ENCODE results near the gene H1-8. TPM values are rescaled to one million over a fixed set of nuclear protein-coding genes. Genes with fewer than 3 reads are reported as not detected.

H1-8 gene
- polyA plus RNA-seq, 4 donors, result not detected

DNA sequence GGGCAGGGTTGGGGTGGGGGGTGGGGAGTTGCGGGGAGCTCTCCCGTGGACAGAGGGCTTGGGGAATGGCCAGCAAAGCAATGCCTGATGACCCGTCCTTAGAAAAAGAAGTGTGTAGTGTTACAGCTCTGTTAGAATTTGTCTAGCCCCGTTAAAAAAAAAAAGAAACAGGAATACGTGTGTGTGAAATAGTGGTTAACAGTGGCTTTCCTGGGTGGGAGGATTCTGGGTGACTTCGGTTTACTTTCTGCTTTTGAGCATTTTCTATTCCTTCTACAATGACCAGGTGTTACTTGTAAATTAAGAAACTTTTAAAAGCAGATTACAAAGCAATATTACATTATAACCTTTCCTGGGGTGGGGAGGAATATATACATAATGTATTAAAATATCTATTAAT, 25.0 kb downstream of the H1-8 start:
- no peak for DNase-seq (ENCODE audit: low read depth in 4 of 4, low spot score in 2 of 4)

GRCh38 chr3:129569856-129570255, 26.9 kb downstream of the H1-8 start:
- DNase-seq (ENCODE audit: low read depth in 4 of 4, low spot score in 2 of 4), result no peak

GRCh38 chr3:129571605-129572547, 28.9 kb downstream of the H1-8 start:
- no peak for DNase-seq (ENCODE audit: low read depth in 4 of 4, low spot score in 2 of 4)

DNA sequence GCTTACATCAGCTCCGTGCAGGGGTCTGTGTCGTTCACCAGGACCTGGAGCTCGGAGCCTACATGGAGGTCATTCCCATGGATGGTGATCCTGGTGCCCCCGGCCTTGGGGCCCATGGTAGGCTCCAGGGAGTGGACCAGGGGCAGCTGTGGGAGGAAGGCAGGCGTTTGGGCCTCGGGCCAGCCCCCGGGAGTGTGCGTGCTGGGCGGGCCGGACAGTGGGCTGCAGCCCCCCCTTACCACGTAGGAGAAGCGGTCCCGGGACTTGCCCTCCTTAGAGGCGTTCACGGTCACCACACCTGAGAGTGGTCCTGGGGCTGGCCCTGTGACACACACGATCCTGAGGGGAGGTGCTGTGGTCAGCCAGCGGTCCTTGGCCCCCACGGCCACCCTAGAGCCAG, 29.6 kb downstream of the H1-8 start:
- no peak for DNase-seq (ENCODE audit: low read depth in 4 of 4, low spot score in 2 of 4)

DNA sequence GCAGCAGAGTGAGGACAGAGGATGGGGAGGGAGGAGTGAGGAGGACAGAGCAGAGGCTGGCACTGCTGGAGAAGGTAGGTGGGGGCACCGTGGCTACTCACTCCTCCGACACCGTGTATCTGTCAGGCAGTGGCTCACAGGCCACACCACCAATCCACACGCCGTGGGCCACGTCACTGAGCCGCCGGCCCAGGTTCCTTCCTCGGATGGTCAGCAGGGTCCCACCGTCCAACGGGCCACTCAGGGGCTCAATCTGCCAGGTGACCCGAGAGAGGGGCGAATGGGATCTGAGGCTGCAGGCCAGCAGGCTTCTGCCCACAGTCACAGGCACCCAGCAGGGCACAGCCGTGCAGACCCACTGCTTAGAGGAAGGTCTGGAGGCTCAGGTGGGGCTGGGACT, 30.5 kb downstream of the H1-8 start:
- DNase-seq (ENCODE audit: low read depth in 4 of 4, low spot score in 2 of 4), result no peak

GRCh38 chr3:129574206-129574605, 31.2 kb downstream of the H1-8 start:
- DNase-seq (ENCODE audit: low read depth in 4 of 4, low spot score in 2 of 4), result no peak

- DNase-seq (ENCODE audit: low read depth in 4 of 4, low spot score in 2 of 4), result no peak
These were observed 32.4 kb downstream of the H1-8 start for GRCh38 chr3:129575233-129575996.

DNA sequence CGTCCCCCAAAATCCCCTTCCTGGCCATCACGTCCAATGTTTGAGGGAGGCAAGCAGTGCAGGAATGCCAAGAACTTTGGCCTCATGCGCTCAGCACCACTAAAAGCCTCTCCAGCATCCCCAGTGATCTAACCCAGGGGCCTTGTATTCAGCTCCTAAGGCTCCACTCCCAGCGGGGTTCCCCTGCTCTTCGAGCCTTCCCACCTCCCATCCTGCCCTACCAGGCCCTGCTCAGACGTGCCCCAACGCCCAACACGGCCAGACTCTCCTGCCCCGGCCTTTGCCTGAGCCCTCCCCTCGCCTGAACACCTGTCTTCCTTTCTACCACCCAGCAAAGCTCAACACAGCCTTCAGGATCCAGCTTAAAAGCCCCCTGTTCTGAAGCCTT, 33.0 kb downstream of the H1-8 start:
- DNase-seq (ENCODE audit: low read depth in 4 of 4, low spot score in 2 of 4), result no peak

GRCh38 chr3:129576514-129577352, 33.8 kb downstream of the H1-8 start:
- DNase-seq (ENCODE audit: low read depth in 4 of 4, low spot score in 2 of 4), result no peak

DNA sequence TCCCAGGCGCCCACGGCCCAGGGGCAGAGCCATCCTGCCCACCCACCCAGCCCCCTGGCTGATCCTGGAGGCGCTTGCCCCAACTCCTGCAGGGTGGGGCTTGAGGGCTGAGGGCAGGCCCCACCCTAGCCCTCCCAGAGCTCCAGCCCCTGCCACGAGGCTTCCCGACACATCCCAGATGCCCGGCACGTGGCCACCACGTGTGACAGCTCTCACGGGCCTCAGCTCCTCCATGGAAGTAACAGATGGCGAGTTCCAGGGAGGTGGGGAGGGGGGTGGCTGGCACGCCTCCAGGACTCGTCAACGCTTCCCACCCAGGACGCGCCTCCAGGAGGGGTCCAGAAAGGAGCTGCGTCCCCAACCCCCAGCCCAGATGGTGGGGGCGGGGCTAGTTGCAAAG, 34.4 kb downstream of the H1-8 start:
- no peak for DNase-seq (ENCODE audit: low read depth in 4 of 4, low spot score in 2 of 4)

DNA sequence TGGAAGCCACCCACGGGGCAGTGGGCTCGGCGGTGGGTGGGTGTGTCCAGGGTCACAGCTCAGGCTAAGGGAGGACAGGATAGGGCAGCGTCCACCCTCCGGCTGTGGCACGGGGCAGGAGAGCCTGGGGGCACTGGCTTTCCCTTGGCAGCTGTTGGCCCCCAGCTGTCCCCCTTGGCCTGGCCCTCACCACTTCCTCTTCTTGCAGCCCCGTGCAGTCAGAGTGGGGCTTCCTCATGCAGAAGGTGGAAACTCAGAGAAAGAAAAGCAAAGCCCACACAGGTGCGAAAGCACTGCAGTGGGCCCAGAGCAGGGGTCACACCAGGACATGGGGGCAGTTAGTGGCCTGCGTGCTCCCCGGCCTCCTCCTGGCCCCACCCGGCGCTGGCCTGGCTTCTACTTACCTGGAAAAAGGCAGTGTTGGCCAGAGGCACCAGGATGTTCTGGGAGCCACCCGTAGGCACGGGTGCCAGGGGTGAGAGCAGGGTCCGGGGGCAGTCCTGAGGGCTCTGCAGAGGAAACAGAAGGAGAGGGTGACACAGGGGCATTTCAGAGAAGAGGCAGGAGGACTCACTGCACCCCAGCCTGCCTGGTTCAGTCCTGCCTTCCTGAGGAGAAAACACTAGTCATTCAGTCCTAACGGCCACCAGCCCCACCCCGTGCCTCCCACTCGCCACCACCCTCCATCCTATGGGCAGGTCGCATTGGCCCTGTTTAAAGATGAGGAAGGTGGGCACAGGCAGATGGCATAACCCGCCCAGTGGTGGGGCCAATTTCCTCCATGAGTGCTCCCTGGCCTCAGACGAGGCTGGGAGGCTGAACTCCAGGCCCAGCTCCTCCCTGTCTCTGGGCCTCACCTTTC, 35.2 kb downstream of the H1-8 start:
- DNase-seq (ENCODE audit: low read depth in 4 of 4, low spot score in 2 of 4), result no peak

- no peak for DNase-seq (ENCODE audit: low read depth in 4 of 4, low spot score in 2 of 4)
These were observed 37.0 kb downstream of the H1-8 start for GRCh38 chr3:129579991-129580390.

GRCh38 chr3:129581623-129582022, 38.6 kb downstream of the H1-8 start:
- DNase-seq (ENCODE audit: low read depth in 4 of 4, low spot score in 2 of 4), result no peak

DNA sequence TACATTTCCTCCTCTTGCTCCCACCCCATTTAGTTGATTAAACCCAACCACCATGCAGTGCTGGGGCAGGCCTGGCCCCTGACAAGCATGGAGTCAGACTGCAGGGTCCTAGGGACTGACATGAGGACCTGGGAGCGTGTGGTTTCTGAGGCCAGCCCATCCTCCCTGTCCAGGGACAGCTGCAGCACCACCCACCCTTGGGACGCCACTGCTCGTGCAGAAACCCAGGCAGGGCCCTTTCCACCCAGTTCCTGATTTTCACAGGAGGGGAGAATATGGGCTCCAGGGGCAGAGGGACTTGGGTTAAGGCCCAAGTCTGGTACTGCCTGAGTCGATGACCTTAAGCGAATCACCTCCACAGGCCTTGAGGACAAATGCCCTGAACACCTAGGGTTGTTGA, 39.8 kb downstream of the H1-8 start:
- no peak for DNase-seq (ENCODE audit: low read depth in 4 of 4, low spot score in 2 of 4)

DNA sequence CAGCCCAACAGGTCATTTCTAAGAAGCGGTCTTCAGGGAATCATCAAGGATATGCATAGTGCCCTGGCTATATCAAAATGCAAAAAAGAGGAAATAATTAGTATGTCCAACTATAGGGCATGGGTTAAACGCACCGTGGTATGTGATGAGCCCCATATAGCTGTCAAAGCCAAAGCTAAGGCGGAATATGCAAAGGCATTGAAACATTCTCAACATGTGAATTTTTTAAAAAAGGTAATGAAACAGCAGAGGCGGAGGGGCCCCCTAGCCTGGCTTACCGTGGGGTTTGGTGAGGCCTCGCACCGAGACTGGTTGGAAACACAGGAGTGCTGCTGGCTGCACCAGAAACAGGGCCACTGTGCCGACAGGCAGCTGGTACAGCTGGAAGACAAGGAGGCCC, 40.3 kb downstream of the H1-8 start:
- DNase-seq (ENCODE audit: low read depth in 4 of 4, low spot score in 2 of 4), result no peak

- no peak for DNase-seq (ENCODE audit: low read depth in 4 of 4, low spot score in 2 of 4)
These were observed 41.7 kb downstream of the H1-8 start for GRCh38 chr3:129584631-129585030.

DNA sequence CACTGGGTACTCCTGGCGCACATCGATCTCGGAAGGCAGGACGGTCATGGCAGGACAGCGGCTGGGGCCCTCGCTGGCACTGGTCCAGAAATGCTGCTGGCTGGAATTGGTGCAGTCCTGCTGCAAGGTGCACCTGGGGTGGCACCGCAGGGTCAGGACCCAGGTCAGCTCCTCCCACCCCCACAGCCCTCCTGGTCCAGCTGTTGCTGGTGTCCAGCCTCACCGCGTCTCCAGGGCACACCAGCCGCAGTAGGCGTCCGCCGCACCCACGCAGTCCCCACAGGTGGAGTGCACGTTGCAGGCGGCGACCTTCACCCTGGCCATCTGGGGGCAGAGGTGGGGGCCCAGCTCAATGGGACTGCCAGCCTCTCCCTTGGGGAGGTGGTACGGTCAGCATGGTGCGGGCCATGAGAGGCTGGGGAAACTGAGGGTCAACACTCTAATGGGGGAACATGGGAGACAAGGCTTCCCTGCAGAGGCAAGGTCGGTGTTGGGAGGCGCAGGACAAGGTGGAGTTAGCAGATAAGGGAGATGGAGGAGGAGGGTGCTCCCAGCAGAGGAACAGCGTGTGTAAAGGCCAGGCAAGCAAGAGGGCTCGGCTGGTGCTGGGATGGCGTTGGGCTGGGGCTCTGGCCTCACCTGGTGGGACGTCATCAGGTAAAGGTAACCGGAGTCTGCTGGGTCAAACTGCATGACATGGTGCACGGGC, 43.1 kb downstream of the H1-8 start:
- no peak for DNase-seq (ENCODE audit: low read depth in 4 of 4, low spot score in 2 of 4)

GRCh38 chr3:129586746-129587430, 43.9 kb downstream of the H1-8 start:
- no peak for DNase-seq (ENCODE audit: low read depth in 4 of 4, low spot score in 2 of 4)
